Neural cell (in vitro differentiated cells): Measurements from ENCODE around the gene SLX1A. TPM values are rescaled to one million over a fixed set of nuclear protein-coding genes. Genes with fewer than 3 reads are reported as not detected.
"Not testable (repeated sequence)": the region's sequence is repeated elsewhere in the genome, so short reads cannot be mapped to it uniquely, and the experiment has no call there.

Experiments used
- H2AFZ ChIP-seq: fragments of 200-600, 300-800 bp; sonication (generic), shearing (Covaris generic); 2 replicates; pipeline ENCODE4 v1.6.0; 2014; ENCODE audit warnings: low read depth, mild to moderate bottlenecking, antibody characterized with exemption, low read length, moderate library complexity
- H3F3A ChIP-seq: fragments of 200-600 bp; shearing (Covaris generic); 2 replicates; pipeline ENCODE4 v1.6.1; 2016; ENCODE audit warnings: mild to moderate bottlenecking, moderate library complexity, mixed read lengths, antibody characterized with exemption, low read length; ENCODE audit not compliant: insufficient read depth, poor library complexity, severe bottlenecking
- H3K27ac ChIP-seq: fragments of 200-600, 300-800 bp; sonication (generic), shearing (Covaris generic); 2 replicates; pipeline ENCODE4 v1.5.1; 2014; ENCODE audit warnings: mild to moderate bottlenecking, low read length, moderate library complexity
- H3K27me3 ChIP-seq: fragments of 300-800, 200-600 bp; sonication (generic), shearing (Covaris generic); 2 replicates; pipeline ENCODE4 v1.6.0; 2014; ENCODE audit warnings: mild to moderate bottlenecking, low read depth, low read length, moderate library complexity; ENCODE audit not compliant: insufficient read depth
- H3K36me3 ChIP-seq: fragments of 300-800, 200-600 bp; sonication (generic), shearing (Covaris generic); 2 replicates; pipeline ENCODE4 v1.5.1; 2014; ENCODE audit warnings: mild to moderate bottlenecking, antibody characterized with exemption, low read length, moderate library complexity; ENCODE audit not compliant: insufficient read depth
- H3K4me2 ChIP-seq: fragments of 300-800, 200-600 bp; sonication (generic), shearing (Covaris generic); 2 replicates; pipeline ENCODE4 v1.6.0; 2014; ENCODE audit warnings: mild to moderate bottlenecking, low read length
- H3K4me3 ChIP-seq: fragments of 300-800, 200-600 bp; sonication (generic), shearing (Covaris generic); 2 replicates; pipeline ENCODE4 v1.5.1; 2014; ENCODE audit warnings: mild to moderate bottlenecking, low read length, moderate library complexity
- H3K79me2 ChIP-seq: fragments of 200-600 bp; shearing (Covaris generic); replicated peaks from 2 replicates; pipeline ENCODE4 v1.6.0; 2014; ENCODE audit warnings: mild to moderate bottlenecking, low read length, moderate library complexity; ENCODE audit not compliant: insufficient read depth
- H3K9ac ChIP-seq: fragments of 300-800, 200-600 bp; sonication (generic), shearing (Covaris generic); 2 replicates; pipeline ENCODE4 v1.6.1; 2016; ENCODE audit warnings: mild to moderate bottlenecking, low read length, mixed read lengths
- H3K9me2 ChIP-seq: fragments of 200-600 bp; shearing (Covaris generic); 2 replicates; pipeline ENCODE4 v1.6.1; 2016; ENCODE audit warnings: mild to moderate bottlenecking, low read length, mixed read lengths; ENCODE audit not compliant: insufficient read depth
- H3K9me3 ChIP-seq: fragments of 200-600, 300-800 bp; sonication (generic), shearing (Covaris generic); 2 replicates; pipeline ENCODE4 v1.6.1; 2016; ENCODE audit warnings: mild to moderate bottlenecking, mixed run types, low read length, moderate library complexity, mixed read lengths
- H4K20me1 ChIP-seq: fragments of 200-600 bp; shearing (Covaris generic); 2 replicates; pipeline ENCODE4 v1.6.1; 2016; ENCODE audit warnings: mild to moderate bottlenecking, mixed run types; ENCODE audit not compliant: insufficient read depth
- polyA plus RNA-seq: library from polyadenylated mRNA; depleted of rRNA; stranded (reverse); fragments of >200 nt; gene quantifications from 2 replicates; pipeline ENCODE4 v1.2.3, GENCODE V29; 2014

Gene SLX1A
- polyA plus RNA-seq, 1 donor from 2014 or later: 22.8 TPM

DNA sequence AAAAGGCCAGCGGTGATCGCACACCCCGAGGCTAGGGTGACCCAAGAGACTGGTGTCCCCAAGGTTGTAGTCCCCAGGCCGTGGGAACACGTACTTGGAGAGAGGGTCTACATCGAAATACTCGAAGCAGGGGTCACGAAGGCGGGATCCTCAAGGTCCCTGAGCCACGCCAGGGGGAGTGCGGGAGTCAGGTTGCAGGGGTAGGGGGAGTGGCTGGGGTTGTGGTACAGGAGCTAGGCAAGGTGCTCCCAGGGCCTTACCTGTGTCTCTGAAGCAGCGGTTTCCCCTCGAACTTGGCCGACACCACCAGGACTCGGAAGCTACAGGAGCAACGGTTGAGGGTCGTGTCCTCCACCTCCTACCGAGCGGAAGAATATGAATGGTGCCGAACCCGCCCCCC is 577 bp upstream of the SLX1A start:
- H3K27ac ChIP-seq, H3F3A ChIP-seq, H3K4me3 ChIP-seq, H3K9me3 ChIP-seq, H3K79me2 ChIP-seq, H3K36me3 ChIP-seq, H3K9ac ChIP-seq, H3K4me2 ChIP-seq, H3K27me3 ChIP-seq, H2AFZ ChIP-seq, H3K9me2 ChIP-seq, H4K20me1 ChIP-seq: not testable (repeated sequence)

GRCh38 chr16:30194172-30194925 is 674 bp downstream of the SLX1A start:
- H3K4me2 ChIP-seq, H3K9ac ChIP-seq, H3F3A ChIP-seq, H3K36me3 ChIP-seq, H3K27ac ChIP-seq, H3K9me2 ChIP-seq, H3K79me2 ChIP-seq, H3K9me3 ChIP-seq, H3K27me3 ChIP-seq, H4K20me1 ChIP-seq, H2AFZ ChIP-seq: not testable (repeated sequence)
- peak overlapping the region; percentile 51 for H3K4me3 ChIP-seq

DNA sequence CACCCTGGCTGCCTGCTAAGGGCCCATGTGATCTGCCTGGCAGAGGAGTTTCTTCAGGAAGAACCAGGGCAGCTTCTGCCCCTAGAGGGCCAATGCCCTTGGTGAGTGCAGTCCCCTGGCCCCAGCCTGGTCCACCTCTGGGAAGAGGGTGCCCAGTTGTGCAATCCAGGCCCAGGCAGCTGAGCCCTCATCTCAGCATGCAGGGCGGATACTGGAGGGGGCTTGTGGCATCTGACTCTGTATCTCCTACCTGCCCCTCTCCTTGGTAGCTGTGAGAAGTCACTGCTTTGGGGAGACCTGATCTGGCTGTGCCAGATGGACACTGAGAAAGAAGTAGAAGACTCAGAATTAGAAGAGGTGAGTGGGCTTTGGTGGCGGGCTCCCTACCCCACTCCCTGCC is 3.3 kb downstream of the SLX1A start:
- H3K4me3 ChIP-seq, H3K27ac ChIP-seq, H2AFZ ChIP-seq, H3K27me3 ChIP-seq, H3K9me2 ChIP-seq, H3K36me3 ChIP-seq, H4K20me1 ChIP-seq, H3K4me2 ChIP-seq, H3K9me3 ChIP-seq, H3F3A ChIP-seq, H3K9ac ChIP-seq, H3K79me2 ChIP-seq: not testable (repeated sequence)

DNA sequence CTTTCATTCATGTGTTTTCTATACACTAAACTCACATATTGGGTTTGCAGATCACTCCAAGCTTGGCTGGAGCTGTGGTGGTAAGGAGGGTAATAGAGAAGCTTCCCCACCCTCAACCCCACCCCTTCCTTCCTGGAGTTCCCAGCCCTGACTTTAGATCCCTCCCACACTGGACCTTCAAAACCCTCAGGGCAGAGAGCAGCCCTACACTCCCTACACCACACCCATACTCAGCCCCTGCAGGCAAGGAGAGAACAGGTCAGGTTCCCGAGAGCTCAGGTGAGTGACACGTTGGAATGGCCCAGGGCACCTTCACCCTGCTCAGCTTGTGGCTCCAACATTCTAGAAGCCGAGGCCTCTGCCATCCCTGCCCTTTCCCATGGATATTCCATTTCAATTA is 5.4 kb downstream of the SLX1A start, which contains the start of gene SULT1A3:
SULT1A3 (plus strand) TSS at position 207 of the 400 bp plus-strand sequence. CDS start 1,474 bp downstream, outside the sequence.
- not testable (repeated sequence) for H3K27me3 ChIP-seq, H3K4me3 ChIP-seq, H3K9ac ChIP-seq, H3K4me2 ChIP-seq, H3F3A ChIP-seq, H2AFZ ChIP-seq, H3K9me3 ChIP-seq, H3K27ac ChIP-seq, H3K9me2 ChIP-seq, H3K79me2 ChIP-seq, H3K36me3 ChIP-seq, H4K20me1 ChIP-seq

- not testable (repeated sequence) for H3K27me3 ChIP-seq, H3K27ac ChIP-seq, H3K36me3 ChIP-seq, H3K4me3 ChIP-seq, H3K79me2 ChIP-seq, H3K9ac ChIP-seq, H3F3A ChIP-seq, H3K9me3 ChIP-seq, H3K4me2 ChIP-seq, H3K9me2 ChIP-seq, H4K20me1 ChIP-seq, H2AFZ ChIP-seq
Observed at GRCh38 chr16:30199608-30200343, 6.1 kb downstream of the SLX1A start.

- H3F3A ChIP-seq, H3K4me2 ChIP-seq, H3K9ac ChIP-seq, H3K27ac ChIP-seq, H3K79me2 ChIP-seq, H2AFZ ChIP-seq, H3K36me3 ChIP-seq, H3K4me3 ChIP-seq, H3K27me3 ChIP-seq, H4K20me1 ChIP-seq, H3K9me2 ChIP-seq, H3K9me3 ChIP-seq: not testable (repeated sequence)
Observed at GRCh38 chr16:30205541-30206236, 12.0 kb downstream of the SLX1A start.

GRCh38 chr16:30206252-30206651 is 12.6 kb downstream of the SLX1A start:
- not testable (repeated sequence) for H3K36me3 ChIP-seq, H2AFZ ChIP-seq, H3K27me3 ChIP-seq, H3K9me2 ChIP-seq, H3K27ac ChIP-seq, H3K79me2 ChIP-seq, H3F3A ChIP-seq, H3K4me3 ChIP-seq, H3K4me2 ChIP-seq, H4K20me1 ChIP-seq, H3K9me3 ChIP-seq, H3K9ac ChIP-seq
